Daoy (cell line): Measurements from ENCODE around the gene TRIM2. TPM values are rescaled to one million over a fixed set of nuclear protein-coding genes. Genes with fewer than 3 reads are reported as not detected.
"Not testable (repeated sequence)": the region's sequence is repeated elsewhere in the genome, so short reads cannot be mapped to it uniquely, and the experiment has no call there.

Experiments used
- DNase-seq: peaks from one replicate; pipeline ENCODE4 v3.0.0-alpha.2; 2015; ENCODE audit warnings: low read depth
- total RNA-seq: library from RNA; depleted of rRNA; stranded (reverse); fragments of >200 nt; shearing (Covaris generic); gene quantifications from 2 replicates; pipeline ENCODE4 v1.2.3, GENCODE V29; 2014

TRIM2 gene
- total RNA-seq, 1 experiment from 2014 or later, result 6.7 TPM

DNA sequence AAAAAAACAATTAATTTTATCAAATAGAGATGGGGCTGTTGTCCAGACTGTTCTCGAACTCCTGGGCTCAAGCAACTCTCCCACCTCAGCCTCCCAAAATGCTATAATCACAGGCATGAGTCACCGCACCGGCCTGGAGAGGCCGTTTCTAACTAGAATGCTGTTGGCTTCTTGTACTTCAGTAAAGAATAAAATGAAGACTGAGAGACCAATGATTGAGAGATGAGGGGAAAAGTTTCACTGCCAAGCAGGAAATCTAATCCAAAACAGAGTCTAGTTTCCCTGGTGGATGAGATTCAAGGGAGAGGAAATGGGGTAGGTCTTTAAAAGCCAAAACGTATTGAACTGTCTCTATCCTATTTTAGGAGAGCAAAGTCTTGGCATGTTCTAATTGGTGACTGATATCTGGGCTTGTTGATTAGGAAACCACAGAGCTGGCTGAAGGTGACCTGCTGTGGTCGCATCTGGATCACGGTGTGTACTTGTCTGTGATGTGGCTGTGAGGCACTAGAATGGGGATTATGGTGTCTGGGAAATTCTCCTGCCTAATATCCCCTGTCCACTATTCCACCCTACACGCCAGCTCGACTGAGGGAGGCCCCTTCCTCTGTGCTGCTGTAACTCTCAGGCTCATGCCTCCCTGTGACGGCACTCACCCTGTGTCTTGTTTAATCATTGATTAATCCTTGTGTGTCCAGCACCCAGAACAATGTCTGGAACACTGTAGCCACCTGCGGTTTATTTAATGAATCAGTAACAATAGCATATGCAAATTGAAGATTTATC lies 15.0 kb upstream of the TRIM2 start:
- DNase-seq, result peak; percentile 34

- DNase-seq, result no peak
Measured at GRCh38 chr4:153191795-153192363, 12.4 kb upstream of the TRIM2 start.

GRCh38 chr4:153197301-153197700 lies 6.9 kb upstream of the TRIM2 start:
- no peak for DNase-seq

GRCh38 chr4:153198719-153199118 lies 5.5 kb upstream of the TRIM2 start:
- DNase-seq, result no peak

GRCh38 chr4:153203746-153204145 lies 497 bp upstream of the TRIM2 start:
- DNase-seq, result not testable (repeated sequence)

DNA sequence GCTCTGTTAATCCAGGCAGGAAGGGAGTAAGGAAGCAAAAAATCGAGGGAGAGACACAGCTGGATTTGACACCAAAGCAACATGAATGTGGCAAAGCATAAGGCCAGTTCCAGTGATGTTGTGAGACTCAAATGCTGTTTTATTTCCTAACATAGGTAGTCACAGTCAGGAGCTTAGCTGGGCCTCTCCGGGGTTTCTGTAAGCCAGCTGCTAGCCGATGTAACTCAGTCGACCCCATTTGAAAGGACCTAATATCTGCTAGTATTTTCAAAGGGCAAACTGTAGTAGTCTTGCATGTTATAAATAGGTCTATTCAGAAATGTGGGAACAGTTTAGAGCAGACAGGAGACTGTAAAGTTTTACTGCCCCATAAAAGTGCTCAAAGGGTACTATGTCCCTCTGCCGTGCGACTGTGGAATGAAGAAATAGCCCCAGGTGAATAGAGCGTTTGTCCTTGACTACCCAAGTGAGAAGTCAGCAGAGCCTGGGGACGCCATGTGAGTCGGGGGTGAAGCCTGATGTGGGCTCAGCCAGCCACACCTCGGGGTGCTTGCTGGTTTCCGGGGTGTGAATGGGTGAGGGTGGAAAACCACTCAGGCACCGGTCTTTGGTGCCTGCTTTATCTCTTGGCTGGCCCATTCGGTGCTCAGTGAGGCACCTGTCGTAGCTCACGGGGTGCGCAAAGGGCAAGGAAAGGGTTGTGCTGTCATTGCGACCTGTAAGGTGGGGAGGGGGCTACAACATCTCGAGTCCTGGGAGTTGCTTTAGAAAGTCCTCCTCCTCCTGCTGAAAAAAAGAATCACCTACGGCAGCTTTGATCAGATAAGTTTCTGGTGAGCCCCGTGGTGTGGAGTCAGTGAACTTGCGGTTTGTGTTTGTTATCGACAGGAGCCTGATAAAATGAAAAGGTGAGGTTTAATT lies 745 bp downstream of the TRIM2 start:
- DNase-seq, result no peak

GRCh38 chr4:153205757-153206156 lies 1.5 kb downstream of the TRIM2 start:
- DNase-seq, result peak; percentile 53

DNA sequence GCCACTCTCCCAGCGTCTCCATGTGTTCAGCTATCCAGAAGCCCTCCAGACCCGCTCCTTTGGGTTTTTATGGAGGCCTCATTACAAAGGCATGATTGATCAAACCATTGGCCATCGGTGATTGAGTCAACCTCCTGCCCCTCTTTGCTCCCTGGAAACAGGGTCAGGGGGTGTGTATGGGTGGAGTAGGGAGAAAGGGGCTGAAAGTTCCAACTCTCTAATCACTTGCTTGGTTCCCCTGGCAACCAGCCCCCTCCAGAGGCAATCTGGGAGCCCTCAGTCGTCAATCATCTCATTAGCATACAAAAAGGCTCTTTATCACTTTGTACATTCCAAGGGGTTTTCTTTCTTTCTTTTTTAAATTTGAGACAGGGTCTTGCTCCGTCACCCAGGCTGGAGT lies 2.3 kb downstream of the TRIM2 start:
- DNase-seq, result no peak

GRCh38 chr4:153207027-153207426 lies 2.8 kb downstream of the TRIM2 start:
- DNase-seq, result no peak

- DNase-seq, result no peak
Measured at GRCh38 chr4:153207567-153207966, 3.3 kb downstream of the TRIM2 start.

- no peak for DNase-seq
Measured at GRCh38 chr4:153209410-153209809, 5.2 kb downstream of the TRIM2 start.

DNA sequence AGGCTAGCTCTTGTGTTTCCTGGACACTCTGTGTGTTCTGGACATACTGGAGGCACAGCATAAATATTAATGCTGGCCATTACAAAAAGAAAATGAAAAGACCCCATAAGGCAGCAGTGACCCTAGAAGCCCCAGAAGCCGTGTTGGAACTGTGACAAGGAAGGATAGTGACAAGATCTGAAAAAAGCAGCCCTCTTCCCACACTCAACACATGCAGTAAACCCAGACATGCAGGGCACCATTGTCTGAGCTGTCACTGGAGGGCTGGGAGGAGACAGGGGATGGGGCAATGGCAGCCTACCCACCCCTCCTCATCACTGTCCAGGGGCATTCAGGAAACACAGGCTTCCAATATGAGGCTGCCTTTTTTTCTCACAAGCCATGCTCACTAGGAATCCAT lies 6.5 kb downstream of the TRIM2 start:
- DNase-seq, result no peak

GRCh38 chr4:153211986-153212728 lies 7.9 kb downstream of the TRIM2 start:
- no peak for DNase-seq

DNA sequence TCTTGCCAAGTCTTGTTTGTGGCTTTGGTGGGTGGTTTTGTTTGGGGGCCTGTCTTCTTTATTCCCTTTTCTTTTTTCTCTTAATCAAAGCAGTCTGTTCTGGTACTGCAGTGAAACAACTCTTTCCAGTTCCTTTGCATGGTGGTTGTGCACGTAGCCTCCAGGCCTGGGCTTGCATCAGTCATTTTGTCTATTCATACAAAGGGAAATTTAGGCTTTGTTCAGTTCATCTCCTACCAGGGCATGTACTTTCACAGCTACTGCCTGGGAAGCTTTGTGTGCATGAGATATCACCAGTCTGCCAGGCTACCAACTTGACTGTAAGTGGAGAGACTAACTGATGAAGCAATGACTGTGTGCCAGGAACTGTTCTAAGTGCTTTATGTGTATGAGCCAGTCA lies 8.5 kb downstream of the TRIM2 start:
- DNase-seq, result no peak

GRCh38 chr4:153215921-153216320 lies 11.7 kb downstream of the TRIM2 start:
- no peak for DNase-seq

DNA sequence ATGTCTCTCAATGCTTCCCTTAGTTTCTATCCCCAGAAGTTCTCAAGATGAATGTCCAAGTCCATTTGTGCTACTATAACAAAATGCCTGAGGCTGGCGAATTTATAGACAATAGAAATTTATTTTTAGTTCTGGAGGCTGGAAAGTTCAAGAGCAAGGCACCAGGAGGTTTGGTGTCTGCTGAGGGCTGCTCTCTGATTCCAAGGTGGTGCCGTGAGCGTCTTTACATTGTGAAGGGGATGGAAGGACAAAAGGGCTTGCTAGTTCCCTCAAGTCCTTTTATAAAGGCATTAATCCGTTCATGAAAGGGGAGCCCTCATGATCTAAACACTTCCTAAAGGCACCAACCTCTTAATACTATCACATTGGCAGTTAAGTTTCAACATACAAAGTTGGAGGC lies 12.3 kb downstream of the TRIM2 start:
- DNase-seq, result no peak

GRCh38 chr4:153217440-153217839 lies 13.2 kb downstream of the TRIM2 start:
- no peak for DNase-seq

GRCh38 chr4:153218961-153219360 lies 14.7 kb downstream of the TRIM2 start:
- no peak for DNase-seq

DNA sequence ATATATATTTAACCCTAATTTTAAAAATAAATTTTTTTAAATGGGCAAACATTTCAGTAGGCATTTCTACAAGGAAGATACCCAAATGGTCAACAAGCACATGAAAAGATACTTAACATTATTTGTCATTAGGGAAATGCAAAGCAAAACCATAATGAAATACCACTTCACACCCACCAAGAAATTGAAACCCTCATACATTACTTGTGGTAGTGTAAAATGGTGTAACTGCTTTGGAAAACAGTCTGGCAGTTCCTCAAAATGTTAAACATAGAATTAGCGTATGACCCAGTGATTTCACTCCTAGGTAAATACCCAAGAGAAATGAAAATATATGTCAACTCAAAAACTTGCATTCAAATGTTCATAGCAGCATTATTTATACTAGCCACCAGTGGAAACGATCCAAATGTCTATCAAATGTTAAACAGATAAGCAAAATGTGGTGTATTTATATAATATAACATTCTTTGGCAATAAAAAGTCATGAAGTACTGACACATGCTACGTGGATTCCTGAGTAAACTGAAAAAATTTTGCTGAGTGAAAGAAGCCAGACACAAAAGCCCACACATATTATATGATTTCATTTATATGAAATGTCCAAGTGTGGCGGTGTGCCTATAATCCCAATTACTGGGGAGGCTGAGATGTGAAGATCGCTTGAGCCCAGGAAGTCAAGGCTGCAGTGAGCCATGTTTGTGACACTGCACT lies 16.6 kb downstream of the TRIM2 start:
- no peak for DNase-seq

- DNase-seq, result peak; percentile 71
Measured at GRCh38 chr4:153221783-153222706, 17.8 kb downstream of the TRIM2 start.
